ENCODE results near the gene REC8. TPM values are rescaled to one million over a fixed set of nuclear protein-coding genes. Genes with fewer than 3 reads are reported as not detected.

REC8 gene
- total RNA-seq, 4 donors from 2014 or later, result 6.5 to 25.5 (median 16.3) TPM

- no peak for DNase-seq (ENCODE audit: low spot score in 2 of 2)
- H3K36me3 ChIP-seq, result peaks cover 0 to 66% (median under 1%) of the 10 kb centered on the region in 3 donors
- TF ChIP-seq EP300 (IDR thresholded peaks at IDR 0.05) (no peak), POLR2A (IDR thresholded peaks at IDR 0.05) (no peak), CTCF (IDR thresholded peaks at IDR 0.05) (no peak)
- no peaks in the 10 kb centered on the region for H3K9me3 ChIP-seq
- peak overlapping the region in 2 of 4 donors; percentile 37 to 87 for H3K27ac ChIP-seq
- peaks cover 0 to 40% (median 12%) of the 10 kb centered on the region in 4 donors for H3K4me1 ChIP-seq
- H3K4me3 ChIP-seq, result peak overlapping the region in 2 of 4 donors; percentile 75 to 86
- no peaks in the 10 kb centered on the region for H3K27me3 ChIP-seq
- WGBS, 2 donors, result 0 to 4% methylated on average over 3 of the region's 3 CpGs
Observed at GRCh38 chr14:24189059-24189375, 17.1 kb downstream of the REC8 start.

DNA sequence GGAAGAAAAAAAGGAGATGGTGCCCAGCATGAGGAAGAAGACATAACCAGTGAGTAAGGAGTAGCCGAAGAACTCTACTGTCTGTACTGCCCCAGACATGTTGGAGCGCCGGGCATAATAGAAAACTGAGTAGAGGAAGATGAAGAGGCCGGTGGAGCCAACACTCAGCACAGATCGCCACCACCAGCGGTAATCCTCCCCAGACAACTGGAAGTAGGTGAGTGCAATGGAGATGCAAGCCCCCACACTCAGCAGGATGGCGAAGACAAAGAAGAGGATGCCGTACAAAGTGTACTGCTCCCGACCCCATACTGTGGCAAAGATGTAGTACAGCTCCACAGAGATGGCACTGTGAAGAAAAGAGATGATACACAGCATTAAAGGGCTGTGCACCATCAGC lies 17.6 kb downstream of the REC8 start:
- Histone ChIP-seq H3K27ac (peak overlapping the region in 1 of 4 donors; percentile 87), H3K9me3 (no peaks in the 10 kb centered on the region), H3K4me3 (no peak overlapping the region), H3K27me3 (no peaks in the 10 kb centered on the region), H3K36me3 (peaks cover 0 to 62% (median 0%) of the 10 kb centered on the region in 3 donors), H3K4me1 (peaks cover 0 to 44% (median 14%) of the 10 kb centered on the region in 4 donors)
- DNase-seq (ENCODE audit: low spot score in 2 of 2), result no peak
- no peak for TF ChIP-seq POLR2A (IDR thresholded peaks at IDR 0.05)
- no peak for TF ChIP-seq CTCF (IDR thresholded peaks at IDR 0.05)
- 88% methylated on average over 9 of the region's 9 CpGs for WGBS, 2 donors

DNA sequence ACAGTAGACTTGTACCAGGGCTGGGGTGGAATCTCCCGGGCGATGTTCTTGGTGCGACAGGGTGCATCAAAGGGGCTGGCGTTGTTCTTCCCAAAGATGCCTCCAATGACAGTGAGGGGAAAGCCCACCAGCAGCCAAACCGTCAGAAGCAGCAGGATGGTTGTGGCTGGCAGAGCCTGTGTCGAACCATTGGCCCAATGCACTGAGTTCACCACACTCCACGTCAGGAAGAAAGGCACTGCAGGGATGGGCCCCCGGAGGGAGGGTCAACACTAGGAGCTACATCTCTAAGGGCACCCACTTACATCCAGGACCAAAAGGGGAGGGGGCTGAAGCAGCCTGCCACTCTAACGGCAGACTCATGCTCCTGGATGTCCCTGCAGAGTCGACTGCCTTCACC lies 18.5 kb downstream of the REC8 start:
- Histone ChIP-seq H3K4me1 (peaks cover 0 to 50% (median 17%) of the 10 kb centered on the region in 4 donors), H3K27ac (no peak overlapping the region), H3K27me3 (no peaks in the 10 kb centered on the region), H3K9me3 (no peaks in the 10 kb centered on the region), H3K4me3 (no peak overlapping the region), H3K36me3 (peaks cover 0 to 52% (median 0%) of the 10 kb centered on the region in 3 donors)
- TF ChIP-seq POLR2A (IDR thresholded peaks at IDR 0.05), result no peak
- no peak for TF ChIP-seq CTCF (IDR thresholded peaks at IDR 0.05)
- TF ChIP-seq EP300 (IDR thresholded peaks at IDR 0.05), result no peak
- WGBS, 2 donors, result 80 to 88% methylated on average over 10 of the region's 10 CpGs
- DNase-seq (ENCODE audit: low spot score in 2 of 2), result no peak

- Histone ChIP-seq H3K27ac (no peak overlapping the region), H3K4me1 (peaks cover 0 to 57% (median 23%) of the 10 kb centered on the region in 4 donors), H3K4me3 (no peak overlapping the region), H3K9me3 (no peaks in the 10 kb centered on the region), H3K27me3 (no peaks in the 10 kb centered on the region), H3K36me3 (peaks cover 0 to 36% (median 0%) of the 10 kb centered on the region in 3 donors)
- 90 to 95% methylated on average over 15 of the region's 15 CpGs for WGBS, 2 donors
- no peak for DNase-seq (ENCODE audit: low spot score in 2 of 2)
- no peak for TF ChIP-seq POLR2A (IDR thresholded peaks at IDR 0.05)
- TF ChIP-seq EP300 (IDR thresholded peaks at IDR 0.05), result no peak
- TF ChIP-seq CTCF (IDR thresholded peaks at IDR 0.05), result no peak
Observed at GRCh38 chr14:24192933-24193332, 21.1 kb downstream of the REC8 start.

DNA sequence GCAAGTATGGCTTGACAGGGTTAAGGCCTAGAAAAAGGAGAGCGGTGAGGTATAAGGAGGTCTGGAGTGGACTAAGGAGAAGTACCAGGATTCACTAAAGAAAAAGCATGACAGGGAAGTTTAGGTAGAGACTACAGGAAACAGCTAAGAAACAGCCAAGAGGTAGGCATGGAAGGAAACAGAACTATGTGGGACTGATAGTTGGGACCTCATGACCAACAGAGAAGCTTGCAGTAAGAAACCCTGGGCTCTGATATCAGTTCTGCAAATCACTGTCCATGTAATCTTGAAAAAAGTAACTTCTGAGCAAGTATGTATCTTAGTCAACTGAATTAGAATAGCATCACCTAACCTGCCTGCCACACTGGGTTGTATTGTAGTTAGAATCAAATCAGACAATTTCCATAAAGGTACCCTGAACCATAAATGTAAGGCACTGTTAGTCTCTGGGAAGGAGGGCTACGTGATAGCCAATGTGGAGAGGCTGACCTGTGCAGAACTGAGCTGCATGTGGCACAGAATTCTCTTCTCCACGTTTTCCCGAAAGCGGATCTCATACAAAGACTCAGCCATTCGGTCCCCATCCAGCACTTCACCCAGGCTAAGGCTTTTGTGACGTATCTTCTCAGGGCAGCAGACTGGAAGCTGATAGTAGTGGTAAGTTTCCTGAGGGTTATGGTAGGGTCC lies 22.4 kb downstream of the REC8 start:
- Histone ChIP-seq H3K4me1 (peaks cover 0 to 56% (median 18%) of the 10 kb centered on the region in 4 donors), H3K9me3 (no peaks in the 10 kb centered on the region), H3K4me3 (peak overlapping the region; percentile 92 to 98 (median 96)), H3K27ac (peak overlapping the region; percentile 96 to 99 (median 98)), H3K27me3 (no peaks in the 10 kb centered on the region), H3K36me3 (peaks cover 0 to 36% (median 0%) of the 10 kb centered on the region in 3 donors)
- no peak for TF ChIP-seq EP300 (IDR thresholded peaks at IDR 0.05)
- no peak for TF ChIP-seq CTCF (IDR thresholded peaks at IDR 0.05)
- TF ChIP-seq POLR2A (IDR thresholded peaks at IDR 0.05), result no peak
- WGBS, 2 donors, result 64 to 70% methylated on average over 7 of the region's 7 CpGs
- DNase-seq (ENCODE audit: low spot score in 2 of 2), result no peak

Data from tibial nerve (tissue), 4 donors.